GM21723 (cell line): ENCODE data around the gene PEAR1.

Experiments used
- ATAC-seq: cut with Tn5 transposase; IDR thresholded peaks from one replicate; pipeline ENCODE4 v1.9.1; 2021; ENCODE audit warnings: mild to moderate bottlenecking, moderate library complexity; ENCODE audit not compliant: unreplicated experiment

Gene PEAR1

GRCh38 chr1:156882543-156882942 lies 11.0 kb upstream of the PEAR1 start:
- ATAC-seq = no peak

GRCh38 chr1:156883919-156884318 lies 9.6 kb upstream of the PEAR1 start:
- no peak for ATAC-seq

GRCh38 chr1:156884560-156885184 lies 8.8 kb upstream of the PEAR1 start:
- no peak for ATAC-seq

- no peak for ATAC-seq
These were observed 8.2 kb upstream of the PEAR1 start for GRCh38 chr1:156885314-156885713.

- no peak for ATAC-seq
These were observed 7.6 kb upstream of the PEAR1 start for GRCh38 chr1:156885880-156886355.

- no peak for ATAC-seq
These were observed 6.8 kb upstream of the PEAR1 start for GRCh38 chr1:156886583-156887281.

GRCh38 chr1:156887317-156887716 lies 6.2 kb upstream of the PEAR1 start:
- ATAC-seq = no peak

- no peak for ATAC-seq
These were observed 5.8 kb upstream of the PEAR1 start for GRCh38 chr1:156887734-156888133.

- no peak for ATAC-seq
These were observed 3.5 kb upstream of the PEAR1 start for GRCh38 chr1:156889802-156890580.

- ATAC-seq = peak; percentile 70
These were observed 1.1 kb upstream of the PEAR1 start for GRCh38 chr1:156892190-156893047.

- no peak for ATAC-seq
These were observed 483 bp downstream of the PEAR1 start for GRCh38 chr1:156894001-156894400.

- ATAC-seq = no peak
These were observed 1.4 kb downstream of the PEAR1 start for GRCh38 chr1:156894711-156895454.

- ATAC-seq = no peak
These were observed 1.9 kb downstream of the PEAR1 start for GRCh38 chr1:156895455-156895812.

GRCh38 chr1:156895927-156896326 lies 2.4 kb downstream of the PEAR1 start:
- no peak for ATAC-seq

- ATAC-seq = no peak
These were observed 3.0 kb downstream of the PEAR1 start for GRCh38 chr1:156896490-156897033.

- ATAC-seq = no peak
These were observed 3.7 kb downstream of the PEAR1 start for GRCh38 chr1:156897078-156897825.

- ATAC-seq = no peak
These were observed 4.6 kb downstream of the PEAR1 start for GRCh38 chr1:156898161-156898566.

- ATAC-seq = no peak
These were observed 5.6 kb downstream of the PEAR1 start for GRCh38 chr1:156898971-156899664.
